GM10847 (cell line): Measurements from ENCODE around the gene ATP2B2.

Experiments used
- POLR2A ChIP-seq: IDR thresholded peaks from 2 replicates; pipeline ENCODE4 v1.6.1; 2011; ENCODE audit not compliant: insufficient read length; ENCODE audit errors: extremely low read depth

The ATP2B2 gene

GRCh38 chr3:10505050-10505790 lies at the start of gene ATP2B2:
Gene ATP2B2, minus strand, starts transcription at chr3:10505586. Its CDS starts 56,043 bp downstream, at chr3:10449543.
- no peak for TF ChIP-seq POLR2A

DNA sequence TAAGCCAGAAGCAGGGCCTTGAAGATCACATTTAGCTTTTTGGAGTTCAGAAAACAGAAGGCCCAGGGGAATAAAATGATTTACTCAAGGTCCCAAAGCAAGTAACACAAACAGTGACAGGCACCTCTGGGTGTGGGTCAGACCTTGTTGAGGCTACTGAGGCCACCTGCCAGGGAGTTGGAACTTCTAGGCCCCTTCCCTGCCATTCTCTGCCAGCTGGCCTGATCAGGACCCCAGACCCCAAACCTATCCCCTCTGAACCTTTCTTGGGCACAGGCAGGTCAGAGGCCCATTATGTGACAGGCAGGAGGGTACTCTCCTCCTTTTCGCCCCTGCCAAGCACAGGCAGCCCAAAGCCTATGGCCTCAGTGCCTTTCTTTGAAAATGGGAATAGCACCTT lies 49.4 kb upstream of the ATP2B2 start:
- no peak for TF ChIP-seq POLR2A

DNA sequence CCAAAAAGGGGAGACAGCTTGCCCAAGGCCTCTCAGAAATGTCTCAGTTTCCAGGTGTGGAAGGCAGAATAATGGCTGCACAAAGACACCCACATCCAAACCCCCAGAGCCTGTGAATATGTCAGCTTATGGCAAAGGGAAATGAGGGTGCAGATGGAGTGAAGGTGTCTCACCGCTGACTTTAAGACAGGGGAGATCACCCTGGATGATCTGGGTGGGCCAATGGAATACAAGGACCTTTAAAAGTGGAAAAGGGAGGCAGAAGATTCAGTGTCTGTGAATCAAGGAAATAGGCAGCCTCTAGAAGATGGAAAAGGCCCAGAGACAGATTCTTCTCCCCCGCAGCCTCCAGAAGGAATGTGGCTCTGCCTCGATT lies 48.8 kb upstream of the ATP2B2 start:
- TF ChIP-seq POLR2A: no peak

GRCh38 chr3:10553591-10554235 lies 48.3 kb upstream of the ATP2B2 start:
- TF ChIP-seq POLR2A: no peak

DNA sequence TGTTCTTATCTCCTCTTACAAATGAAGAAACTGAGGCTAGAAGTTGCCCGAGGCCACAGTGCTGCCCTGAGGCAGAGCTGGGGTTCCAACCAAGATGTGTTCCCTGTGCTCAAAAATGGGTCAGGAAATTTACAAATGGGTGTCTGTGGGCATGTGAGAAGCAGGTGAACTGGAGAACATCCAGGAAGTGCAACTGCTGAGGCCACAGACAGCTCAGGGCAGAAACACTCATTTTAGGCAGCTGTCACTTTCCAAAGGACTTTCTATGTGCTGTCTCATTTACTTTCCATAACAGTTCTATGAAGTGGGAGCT lies 47.2 kb upstream of the ATP2B2 start:
- TF ChIP-seq POLR2A: no peak

DNA sequence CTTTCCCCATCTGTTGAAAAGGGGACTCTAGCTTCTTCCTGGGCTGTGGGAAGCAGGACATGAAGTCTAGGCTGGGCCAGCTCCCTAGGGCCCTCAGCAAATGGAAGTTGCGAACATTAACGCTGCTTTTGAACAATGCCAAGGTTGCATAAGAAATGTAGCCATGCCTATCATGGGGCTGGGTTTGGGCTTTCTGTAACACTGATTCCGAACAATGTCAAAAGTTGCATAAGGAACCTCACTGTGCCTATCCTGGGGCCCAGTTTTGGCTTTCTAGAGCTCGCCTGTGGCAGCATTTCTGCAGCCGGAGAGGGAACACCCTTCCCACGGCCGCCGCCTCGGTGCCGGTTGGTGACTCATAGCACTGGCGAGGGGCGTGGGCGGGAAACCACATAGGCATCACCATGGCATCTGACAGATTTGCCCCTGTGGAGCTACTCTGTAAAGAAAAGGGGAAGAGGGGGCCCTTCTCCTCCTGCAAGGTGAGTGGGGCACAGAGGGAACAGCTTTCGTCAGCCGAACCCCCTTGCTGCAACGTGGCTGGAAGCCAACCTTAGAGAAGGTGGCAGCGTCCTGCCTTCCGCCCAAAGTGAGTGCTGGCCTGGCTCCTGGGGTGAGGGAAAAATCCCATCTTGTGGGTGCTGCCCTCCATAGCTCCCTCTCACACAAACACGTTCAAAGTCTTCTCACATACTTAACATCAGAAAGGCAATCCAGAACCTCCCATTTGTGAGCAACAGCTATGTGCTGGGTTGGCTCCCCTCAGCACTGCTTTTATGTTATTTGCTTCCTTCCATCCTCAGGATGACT lies 46.6 kb upstream of the ATP2B2 start:
- TF ChIP-seq POLR2A: no peak

DNA sequence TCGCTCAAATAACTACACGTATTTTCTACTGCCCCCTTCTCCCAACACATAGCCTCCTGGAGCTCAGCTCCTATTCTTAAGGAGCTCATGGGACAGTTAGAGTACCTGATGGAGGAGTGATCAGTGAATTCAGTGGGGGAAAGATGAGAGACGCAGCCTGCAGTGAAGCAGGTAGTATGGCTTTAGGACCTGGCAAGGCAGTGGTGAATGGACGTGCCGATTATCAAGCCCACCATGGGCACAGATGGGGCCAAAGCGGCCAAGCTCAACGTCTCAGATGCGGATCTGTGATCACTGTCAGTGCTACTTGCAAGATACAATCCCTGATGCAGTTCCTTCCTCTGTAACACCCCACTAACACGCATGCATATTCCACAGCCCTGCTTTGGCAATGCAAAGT lies 45.8 kb upstream of the ATP2B2 start:
- TF ChIP-seq POLR2A: no peak

DNA sequence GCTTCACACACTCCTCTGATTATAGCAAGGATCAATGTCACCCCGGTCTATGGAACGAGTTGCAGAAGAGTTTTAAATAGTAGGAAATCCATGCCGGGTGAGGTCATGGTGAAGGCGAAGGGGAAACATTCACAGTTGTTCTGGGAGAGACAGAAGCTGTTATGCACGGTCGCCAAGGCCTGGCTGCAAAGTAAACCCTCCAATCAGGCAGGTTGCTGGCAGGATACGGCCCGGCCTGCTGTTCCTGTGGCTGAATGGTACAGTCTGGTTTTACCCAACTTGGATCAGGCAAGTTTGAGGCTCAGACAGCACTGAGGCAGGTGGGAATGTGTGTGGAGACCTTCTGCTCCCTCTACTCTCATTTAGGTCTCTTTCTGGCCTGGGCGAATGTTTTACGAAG lies 45.3 kb upstream of the ATP2B2 start:
- TF ChIP-seq POLR2A: no peak

DNA sequence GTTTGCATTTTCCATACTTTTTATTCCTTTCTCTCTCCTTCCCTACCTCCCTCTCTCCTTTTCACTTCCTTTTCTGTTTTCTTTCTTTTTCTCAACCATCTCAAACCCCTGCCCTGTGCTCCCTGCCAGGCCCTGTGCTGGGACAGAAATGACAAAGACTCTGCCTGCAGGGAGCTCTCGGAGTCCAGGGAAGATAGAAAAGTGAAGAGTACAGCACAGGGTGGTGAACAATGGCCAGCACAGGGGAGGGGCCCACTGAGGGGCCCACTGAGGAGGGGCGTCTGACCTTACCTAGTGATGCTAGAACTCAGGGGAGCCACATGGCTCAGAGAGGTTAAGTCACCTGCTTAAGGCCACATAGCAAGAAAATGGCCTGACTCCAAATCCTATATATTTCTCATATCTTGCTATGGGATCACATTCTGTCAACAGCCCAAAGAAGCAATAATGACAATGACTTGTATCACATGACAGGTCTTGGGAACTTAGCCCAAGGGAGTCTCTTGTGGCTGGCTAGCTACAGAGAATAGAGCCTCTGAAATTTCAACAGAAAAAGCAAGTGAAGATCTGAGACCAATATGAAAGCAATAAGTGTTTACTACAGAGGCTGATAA lies 44.3 kb upstream of the ATP2B2 start:
- TF ChIP-seq POLR2A: no peak

DNA sequence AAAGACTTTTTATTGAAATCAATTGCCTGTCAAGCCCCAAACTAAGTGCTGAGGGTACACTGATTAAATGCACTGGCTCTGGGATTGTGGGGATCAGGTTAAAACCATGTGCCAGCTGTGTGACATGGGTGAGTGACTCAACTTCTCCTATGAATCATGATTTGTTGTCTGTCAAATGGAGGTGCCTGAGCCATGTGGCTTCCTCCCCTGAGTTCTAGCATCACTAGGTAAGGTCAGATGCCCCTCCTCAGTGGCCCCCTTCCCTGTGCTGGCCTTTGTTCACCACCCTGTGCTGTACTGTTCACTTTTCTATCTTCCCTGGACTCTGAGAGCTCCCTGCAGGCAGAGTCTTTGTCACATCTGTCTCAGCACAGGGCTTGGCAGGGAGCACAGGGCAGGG lies 43.6 kb upstream of the ATP2B2 start:
- no peak for TF ChIP-seq POLR2A

DNA sequence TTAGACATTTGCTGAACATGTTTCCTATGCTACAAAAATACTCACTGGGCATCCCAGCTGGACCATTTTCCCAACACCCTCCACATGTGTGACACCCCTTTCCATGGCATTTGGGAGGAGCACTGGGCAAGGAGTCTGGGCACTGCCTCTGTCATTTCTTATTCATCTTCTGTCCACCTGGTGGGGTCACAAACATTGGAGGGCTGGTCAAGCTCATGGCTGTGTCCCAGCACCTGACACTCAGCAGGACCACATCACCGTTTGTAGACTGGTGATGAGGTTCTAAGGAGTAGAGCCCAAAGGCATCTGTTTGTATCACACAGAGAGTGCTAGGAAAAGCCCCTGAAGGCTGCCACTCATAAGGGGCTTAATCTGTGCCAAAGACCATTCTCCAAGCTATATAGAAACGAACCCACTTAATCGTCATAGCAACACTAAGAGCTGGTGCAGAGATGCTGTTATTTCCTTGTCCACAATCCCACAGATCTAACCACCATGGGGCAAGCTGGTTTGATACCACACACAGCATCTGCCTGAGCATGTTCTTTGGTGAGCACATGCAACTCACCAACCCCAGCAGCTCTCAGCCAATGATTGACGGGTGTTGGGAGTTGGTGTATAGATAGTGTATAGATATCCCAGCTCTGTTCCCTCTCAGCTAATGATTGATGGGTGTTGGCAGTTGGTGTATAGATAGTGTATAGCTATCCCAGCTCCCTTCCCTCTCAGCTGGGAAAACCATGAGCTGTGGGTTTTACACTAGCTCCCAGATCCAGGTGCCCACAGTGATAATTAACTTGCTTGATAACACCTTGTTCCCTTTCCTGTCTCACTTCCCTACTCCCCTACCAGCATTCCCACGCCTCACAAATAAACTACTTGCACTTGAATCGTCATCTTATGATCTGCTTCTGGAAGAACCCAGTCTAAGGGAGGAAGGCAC lies 42.7 kb upstream of the ATP2B2 start:
- TF ChIP-seq POLR2A: no peak

DNA sequence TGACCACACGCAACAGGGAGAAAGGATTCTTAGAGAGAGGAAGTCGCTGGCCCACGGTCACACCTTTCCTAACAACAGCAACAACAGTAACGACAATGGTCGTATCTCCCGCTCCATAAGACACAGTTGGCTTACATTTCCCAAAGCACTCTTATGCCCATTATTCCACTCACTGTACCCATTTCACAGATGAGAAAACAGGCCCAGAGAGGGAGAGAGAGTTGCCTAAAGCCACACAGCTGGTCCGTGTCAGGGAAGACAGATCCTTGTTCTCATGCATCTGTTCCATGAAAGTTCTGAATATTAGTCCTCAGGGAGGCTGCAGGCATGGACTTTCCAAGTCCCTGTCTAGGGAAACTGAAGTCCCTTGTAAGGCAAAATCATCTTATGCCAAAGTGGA lies 42.0 kb upstream of the ATP2B2 start:
- no peak for TF ChIP-seq POLR2A

GRCh38 chr3:10546820-10547263 lies 41.5 kb upstream of the ATP2B2 start:
- TF ChIP-seq POLR2A: no peak

DNA sequence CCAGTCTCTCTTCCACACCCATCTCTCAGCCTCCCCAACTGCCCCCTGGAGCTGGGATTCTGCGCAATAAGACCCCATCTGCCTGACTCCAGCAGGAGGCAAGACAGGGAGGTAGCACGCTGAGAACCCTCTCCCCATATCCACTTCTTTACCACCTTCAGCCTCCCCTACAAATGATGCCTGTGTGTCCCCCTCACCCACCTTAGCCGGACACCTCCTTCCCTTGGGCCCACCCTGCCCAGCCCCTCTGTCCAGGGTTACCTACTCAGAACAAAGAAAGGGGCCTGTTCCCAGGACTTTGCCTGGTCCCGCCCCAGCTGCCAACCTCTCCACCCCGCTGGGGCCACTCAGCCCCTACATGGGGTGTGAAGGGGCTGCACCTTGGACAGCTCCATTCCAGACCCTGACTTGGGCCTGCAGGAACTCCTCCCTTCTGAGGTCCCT lies 40.8 kb upstream of the ATP2B2 start:
- TF ChIP-seq POLR2A: no peak

- TF ChIP-seq POLR2A: no peak
Measured at GRCh38 chr3:10542518-10542917, 37.1 kb upstream of the ATP2B2 start.
